SK-N-MC (cell line): ENCODE data around the gene WDR70.
"Not testable (repeated sequence)": the region's sequence is repeated elsewhere in the genome, so short reads cannot be mapped to it uniquely, and the experiment has no call there.

Source experiments
- DNase-seq: peaks from one replicate; pipeline ENCODE4 v3.0.0-alpha.2; 2011; ENCODE audit warnings: low read depth, low spot score
- H3K27ac ChIP-seq: fragments of 200-600 bp; sonication (generic); 2 replicates; pipeline ENCODE4 v1.5.1; 2016; ENCODE audit warnings: mixed run types
- H3K36me3 ChIP-seq: fragments of 200-600 bp; sonication (generic); 2 replicates; pipeline ENCODE4 v1.6.1; 2017; ENCODE audit warnings: antibody characterized with exemption, low read length, mixed read lengths; ENCODE audit not compliant: insufficient read depth
- H3K4me3 ChIP-seq: fragments of 200-600 bp; sonication (generic); 2 replicates; pipeline ENCODE4 v1.5.1; 2016
- H3K9ac ChIP-seq: fragments of 200-600 bp; sonication (generic); 2 replicates; pipeline ENCODE4 v1.8.0; 2017; ENCODE audit warnings: mixed run types, mixed read lengths; ENCODE audit not compliant: insufficient read length
- H3K9me3 ChIP-seq: fragments of 200-600 bp; sonication (generic); 2 replicates; pipeline ENCODE4 v1.6.1; 2017; ENCODE audit warnings: low read depth, mild to moderate bottlenecking, antibody characterized with exemption, low read length, moderate library complexity, mixed read lengths
- EZH2 ChIP-seq: fragments of 200-600 bp; sonication (generic); IDR thresholded peaks from one replicate; pipeline ENCODE4 v1.6.1; 2017; ENCODE audit warnings: antibody characterized with exemption
- FOXP2 ChIP-seq: optimal IDR thresholded peaks from 2 replicates; pipeline ENCODE3; 2011; ENCODE audit warnings: mild to moderate bottlenecking, moderate library complexity; ENCODE audit not compliant: insufficient read depth; ENCODE audit errors: extremely low read length, control extremely low read depth
- POLR2AphosphoS5 ChIP-seq: IDR thresholded peaks from 2 replicates; pipeline ENCODE4 v1.6.1; 2012; ENCODE audit warnings: mild to moderate bottlenecking, low read depth, low read length, borderline replicate concordance

WDR70 gene

DNA sequence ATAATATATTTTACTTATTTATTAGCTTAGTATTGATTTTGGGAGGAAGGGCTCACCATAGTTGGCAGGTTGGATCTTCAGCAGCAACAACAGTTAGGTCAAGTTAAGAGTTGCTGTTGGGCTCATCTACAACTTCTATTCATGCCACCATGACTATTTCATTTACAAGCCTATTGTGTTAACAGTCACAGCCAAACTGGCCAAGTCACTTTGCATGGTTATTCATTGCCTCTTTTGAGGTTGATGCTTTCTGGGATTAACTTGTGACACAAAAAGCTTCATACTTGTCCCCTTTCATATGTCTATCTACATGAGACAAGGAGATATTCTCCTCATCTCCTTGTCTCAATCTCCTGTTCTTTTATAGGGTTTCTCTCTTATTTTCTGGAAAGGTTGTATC is 98.3 kb downstream of the WDR70 start:
- TF ChIP-seq EZH2, result no peak
- Histone ChIP-seq H3K36me3 (peaks cover 18% of the 10 kb centered on the region), H3K4me3 (no peak overlapping the region), H3K27ac (no peak overlapping the region), H3K9ac (no peak overlapping the region), H3K9me3 (no peaks in the 10 kb centered on the region)
- DNase-seq, result no peak

DNA sequence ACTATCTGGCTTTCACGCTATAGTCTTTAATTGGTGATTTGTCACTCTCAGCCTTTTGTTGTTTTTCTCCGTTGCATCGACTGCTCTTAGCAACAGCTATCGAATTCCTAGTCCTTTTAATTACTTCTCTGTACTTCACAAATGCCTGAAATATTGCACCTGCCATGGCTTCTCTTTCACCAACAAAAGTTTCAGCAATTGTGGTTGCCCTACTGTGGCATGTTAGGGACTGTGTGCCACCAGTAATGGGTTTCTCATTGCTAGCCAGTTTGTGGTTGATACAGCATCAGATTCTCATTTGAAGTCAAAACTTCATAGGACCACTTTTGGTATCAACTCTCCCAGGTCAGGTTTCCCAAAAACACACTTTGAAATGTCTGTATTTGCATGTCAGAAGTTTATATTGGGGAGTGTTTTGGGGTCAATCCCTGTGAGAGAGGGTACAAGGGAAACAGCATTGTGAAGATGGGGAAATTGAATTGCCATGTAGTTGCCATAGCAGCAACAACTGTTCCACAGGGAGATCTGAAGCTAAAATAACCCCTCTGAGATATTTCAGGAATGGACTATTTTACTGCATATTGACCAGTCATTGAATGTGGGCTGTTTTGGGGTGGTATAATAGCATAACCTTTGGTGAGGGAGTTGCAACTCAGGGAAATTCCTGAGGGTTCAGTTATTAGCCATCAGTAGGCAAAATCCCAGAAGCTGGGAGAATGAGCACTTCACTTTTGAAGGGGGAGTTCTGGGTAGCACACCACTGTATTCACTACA is 99.2 kb downstream of the WDR70 start:
- TF ChIP-seq FOXP2 (no peak), EZH2 (no peak)
- no peak overlapping the region for H3K4me3 ChIP-seq
- no peak overlapping the region for H3K27ac ChIP-seq
- no peak overlapping the region for H3K9ac ChIP-seq
- H3K9me3 ChIP-seq, result no peaks in the 10 kb centered on the region
- DNase-seq, result no peak
- H3K36me3 ChIP-seq, result peaks cover 18% of the 10 kb centered on the region

DNA sequence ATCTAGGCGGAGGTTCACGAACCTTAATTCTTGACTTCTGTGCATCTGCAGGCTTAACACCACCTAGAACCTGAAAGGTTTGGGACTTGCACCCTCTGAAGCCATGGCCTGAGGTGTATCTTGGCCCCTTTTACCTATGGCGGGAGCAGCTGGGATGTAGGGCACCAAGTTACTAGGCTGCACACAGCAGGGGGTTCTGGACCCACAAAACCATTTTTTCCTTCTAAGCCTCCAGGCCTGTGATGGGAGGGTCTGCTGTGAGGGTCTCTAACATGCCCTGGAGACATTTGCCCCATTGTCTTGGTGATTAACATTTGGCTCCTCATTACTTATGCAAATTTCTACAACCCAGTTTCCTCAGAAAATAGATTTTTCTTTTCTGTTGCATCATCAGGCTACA is 102.3 kb downstream of the WDR70 start:
- not testable (repeated sequence) for H3K9ac ChIP-seq, H3K27ac ChIP-seq, H3K9me3 ChIP-seq, DNase-seq, H3K4me3 ChIP-seq
- H3K36me3 ChIP-seq, result peaks cover 18% of the 10 kb centered on the region

DNA sequence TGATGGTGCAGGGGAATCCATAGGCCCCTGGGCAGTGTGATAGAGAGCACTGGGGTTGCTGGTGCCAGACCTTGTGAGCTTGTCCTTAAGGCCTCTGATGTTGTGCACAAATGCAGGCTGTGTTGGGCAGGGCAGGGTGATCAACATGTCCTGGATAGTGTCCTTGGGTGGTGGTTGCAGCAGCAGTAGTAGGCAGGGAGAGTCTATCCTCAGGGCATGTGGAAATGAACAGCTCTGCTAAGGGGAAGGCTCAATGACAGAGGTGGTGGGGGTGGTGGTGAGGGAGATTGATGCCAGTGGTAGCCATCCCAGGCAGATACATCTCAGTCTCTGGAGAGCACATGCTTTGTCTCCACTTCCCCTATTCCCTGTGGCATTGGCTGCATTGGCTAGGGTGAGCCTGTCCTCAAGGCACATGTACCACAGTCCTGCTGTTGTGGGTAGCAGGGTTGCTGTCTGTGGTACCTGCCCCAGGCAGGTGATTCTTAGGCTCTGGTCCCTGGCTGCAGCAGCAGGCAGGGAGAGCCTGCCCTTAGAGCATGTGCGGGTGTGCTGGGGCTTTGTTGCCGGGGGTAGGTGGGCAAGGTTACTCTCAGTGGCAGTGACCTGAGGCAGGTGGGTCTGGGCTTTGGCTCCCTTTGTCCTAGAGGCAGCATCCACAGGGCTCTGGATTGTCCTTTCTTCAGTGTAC is 111.1 kb downstream of the WDR70 start:
- DNase-seq, result no peak
- Histone ChIP-seq H3K9me3 (no peaks in the 10 kb centered on the region), H3K4me3 (no peak overlapping the region), H3K27ac (no peak overlapping the region), H3K36me3 (0 out of 2 replicates have a peak, but pooled peaks cover 2% of the 10 kb centered on the region), H3K9ac (no peak overlapping the region)
- TF ChIP-seq EZH2 (no peak), FOXP2 (no peak), POLR2AphosphoS5 (no peak)

DNA sequence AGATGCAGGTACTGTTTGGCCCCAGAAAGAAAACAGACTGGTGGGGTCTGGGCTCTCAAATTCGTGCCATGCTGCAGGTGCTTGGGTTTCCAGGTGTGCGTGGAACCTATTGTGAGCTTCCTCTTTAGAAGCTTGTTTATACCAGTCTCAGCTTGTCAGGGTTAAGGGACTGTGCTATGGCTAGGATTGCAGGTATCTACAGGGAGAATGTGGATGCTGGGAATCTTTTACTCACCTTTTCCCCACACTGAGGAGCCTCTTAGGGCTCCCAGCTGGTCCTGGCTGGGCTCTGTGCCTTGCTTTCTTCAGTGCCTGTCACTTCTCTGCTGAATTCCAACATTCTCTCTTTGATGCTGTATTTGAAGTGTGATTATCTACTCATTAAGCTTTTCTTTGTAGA is 111.8 kb downstream of the WDR70 start:
- Histone ChIP-seq H3K36me3 (0 out of 2 replicates have a peak, but pooled peaks cover 2% of the 10 kb centered on the region), H3K9me3 (no peaks in the 10 kb centered on the region), H3K4me3 (no peak overlapping the region), H3K9ac (no peak overlapping the region), H3K27ac (no peak overlapping the region)
- TF ChIP-seq FOXP2 (no peak), EZH2 (no peak), POLR2AphosphoS5 (no peak)
- no peak for DNase-seq

DNA sequence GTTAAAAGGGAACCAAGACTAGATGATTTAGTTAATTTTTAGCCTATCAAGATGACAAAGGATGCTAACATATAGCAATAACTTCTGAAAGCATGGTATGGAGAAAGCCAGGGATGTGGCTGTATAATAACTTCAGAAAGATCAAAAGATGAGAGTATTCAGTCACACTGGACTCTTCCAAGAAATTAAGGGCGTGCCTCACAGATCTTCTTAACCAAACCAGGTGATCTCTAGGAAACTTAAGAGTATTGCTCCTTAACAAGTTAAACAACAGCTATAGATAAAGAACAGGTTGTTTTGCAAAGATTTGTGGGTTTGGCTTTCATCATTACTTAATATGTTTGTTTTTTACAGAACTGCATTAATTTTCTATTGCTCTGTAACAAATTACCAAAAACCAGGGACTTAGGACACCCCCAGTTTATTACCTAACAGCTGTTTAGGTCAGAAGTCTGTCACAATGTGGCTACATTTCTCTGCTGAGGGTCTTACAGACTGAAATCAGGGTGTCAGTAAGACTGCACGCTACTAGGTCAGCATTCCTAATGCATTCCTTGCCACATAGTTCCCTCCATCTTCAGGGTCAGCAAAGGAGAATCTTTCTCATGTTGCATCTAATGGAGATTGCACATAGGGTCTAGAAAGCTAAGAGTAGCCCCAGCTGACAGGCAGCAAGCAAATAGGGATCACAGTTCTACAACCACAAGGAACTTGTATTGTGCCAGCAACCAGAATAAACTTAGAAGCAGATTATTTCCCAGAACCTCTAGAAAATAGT is 113.8 kb downstream of the WDR70 start:
- TF ChIP-seq EZH2, result no peak
- no peak for TF ChIP-seq FOXP2
- no peak for TF ChIP-seq POLR2AphosphoS5
- Histone ChIP-seq H3K36me3 (0 out of 2 replicates have a peak, but pooled peaks cover 2% of the 10 kb centered on the region), H3K4me3 (no peak overlapping the region), H3K9ac (no peak overlapping the region), H3K27ac (no peak overlapping the region), H3K9me3 (no peaks in the 10 kb centered on the region)
- DNase-seq, result no peak

DNA sequence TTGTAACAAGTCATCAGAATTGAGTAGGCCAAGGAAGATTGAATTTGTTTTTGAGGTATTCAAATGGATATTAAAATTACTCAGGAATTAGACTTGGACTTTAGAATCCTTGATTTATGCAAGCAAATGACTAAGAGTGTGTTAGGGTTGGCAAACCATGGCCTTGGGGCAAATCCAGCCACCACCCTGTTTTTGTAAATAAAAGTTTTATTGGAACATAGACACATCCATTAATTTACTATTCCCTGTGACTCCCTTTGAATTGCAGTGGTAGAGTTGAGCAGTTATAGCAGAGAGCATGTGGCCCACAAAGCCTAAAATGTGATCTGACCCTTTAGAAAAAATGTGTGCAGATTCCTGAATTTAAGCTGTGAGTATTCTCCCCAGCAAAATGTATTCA is 115.6 kb downstream of the WDR70 start:
- H3K9ac ChIP-seq, result no peak overlapping the region
- no peaks in the 10 kb centered on the region for H3K9me3 ChIP-seq
- peak; percentile 14 for DNase-seq
- no peak overlapping the region for H3K4me3 ChIP-seq
- 0 out of 2 replicates have a peak, but pooled peaks cover 2% of the 10 kb centered on the region for H3K36me3 ChIP-seq
- TF ChIP-seq FOXP2 (no peak), POLR2AphosphoS5 (no peak), EZH2 (no peak)
- peak overlapping the region; percentile 66; the same call in 1 of the 2 replicates for H3K27ac ChIP-seq

DNA sequence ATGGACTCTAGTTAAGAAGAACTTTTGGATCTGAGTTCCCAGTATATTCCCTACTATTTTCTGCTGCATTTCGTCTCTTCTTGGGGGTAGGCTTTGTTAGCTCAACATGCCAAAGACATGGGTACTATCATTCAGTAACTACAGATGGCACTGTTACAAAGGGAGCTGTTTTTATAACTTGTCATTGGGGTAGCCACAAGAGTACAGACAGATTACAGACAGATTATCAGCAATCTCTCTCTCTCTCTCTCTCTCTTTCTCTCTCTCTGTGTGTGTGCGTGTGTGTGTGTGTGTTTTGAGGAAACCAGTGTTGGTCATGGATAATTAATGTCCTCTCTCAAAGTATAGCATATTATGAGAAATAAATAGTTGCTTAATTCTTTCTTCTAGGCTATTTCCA is 116.1 kb downstream of the WDR70 start:
- no peak for DNase-seq
- H3K36me3 ChIP-seq, result 0 out of 2 replicates have a peak, but pooled peaks cover 2% of the 10 kb centered on the region
- peak overlapping the region; percentile 66; the same call in 1 of the 2 replicates for H3K27ac ChIP-seq
- no peak for TF ChIP-seq EZH2
- no peak for TF ChIP-seq POLR2AphosphoS5
- no peak for TF ChIP-seq FOXP2
- H3K9me3 ChIP-seq, result no peaks in the 10 kb centered on the region
- H3K9ac ChIP-seq, result no peak overlapping the region
- no peak overlapping the region for H3K4me3 ChIP-seq

DNA sequence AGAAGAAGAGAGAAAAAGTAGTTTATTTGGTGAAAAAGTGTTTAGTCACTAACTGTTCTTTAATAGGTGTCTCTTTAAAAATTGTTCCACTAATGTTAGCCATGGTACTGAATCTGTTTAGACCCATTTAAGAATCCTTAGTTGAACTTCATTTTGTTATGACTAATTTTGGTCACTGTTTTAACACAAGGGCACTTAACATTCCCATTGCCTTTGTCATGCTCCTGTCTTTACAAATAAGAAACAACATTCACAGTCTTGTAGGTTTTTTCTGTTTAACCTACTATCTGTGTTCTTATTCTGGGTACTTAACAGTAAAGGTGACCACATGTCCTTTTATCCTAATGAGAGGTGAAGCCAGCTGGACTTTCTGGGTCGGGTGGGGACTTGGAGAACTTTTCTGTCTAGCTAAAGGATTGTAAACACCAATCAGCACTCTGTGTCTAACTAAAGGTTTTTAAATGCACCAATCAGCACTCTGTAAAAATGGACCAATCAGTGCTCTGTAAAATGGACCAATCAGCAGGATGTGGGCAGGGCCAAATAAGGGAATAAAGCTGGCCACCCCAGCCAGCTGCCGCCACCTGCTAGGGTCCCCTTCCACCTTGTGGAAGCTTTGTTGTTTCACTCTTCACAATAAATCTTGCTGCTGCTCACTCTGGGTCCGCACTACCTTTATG is 116.7 kb downstream of the WDR70 start:
- no peak overlapping the region for H3K4me3 ChIP-seq
- no peaks in the 10 kb centered on the region for H3K9me3 ChIP-seq
- no peak overlapping the region for H3K9ac ChIP-seq
- 0 out of 2 replicates have a peak, but pooled peaks cover 2% of the 10 kb centered on the region for H3K36me3 ChIP-seq
- no peak for TF ChIP-seq EZH2
- no peak for TF ChIP-seq POLR2AphosphoS5
- peak overlapping the region; percentile 66; the same call in 1 of the 2 replicates for H3K27ac ChIP-seq
- no peak for DNase-seq
